HAP-1 (cell line): ENCODE measurements around the gene IL1RAPL1.

Experiments used
- DNase-seq, 2 experiments: peaks; one replicate each; pipeline ENCODE4 v3.0.0-alpha.2; 2016 to 2020; ENCODE audit warnings: low spot score in 2 of 2
- H3K27me3 ChIP-seq: fragments of 250-450 bp; sonication (Bioruptor Pico); 2 replicates; pipeline ENCODE4 v1.5.1; 2020; ENCODE audit warnings: low read depth, mild to moderate bottlenecking, moderate library complexity
- H3K36me3 ChIP-seq: fragments of 250-450 bp; sonication (Bioruptor Pico); replicated peaks from 2 replicates; pipeline ENCODE4 v1.5.1; 2020; ENCODE audit warnings: mild to moderate bottlenecking
- H3K4me1 ChIP-seq: fragments of 250-450 bp; sonication (Bioruptor Pico); 2 replicates; pipeline ENCODE4 v1.5.1; 2020; ENCODE audit warnings: mild to moderate bottlenecking
- H3K4me3 ChIP-seq: fragments of 250-450 bp; sonication (Bioruptor Pico); 2 replicates; pipeline ENCODE4 v1.5.1; 2020; ENCODE audit warnings: mild to moderate bottlenecking, moderate library complexity
- H3K9me3 ChIP-seq: fragments of 250-450 bp; sonication (Bioruptor Pico); 2 replicates; pipeline ENCODE4 v1.5.1; 2020; ENCODE audit warnings: mild to moderate bottlenecking, moderate library complexity
- in situ Hi-C: fragments of 300-500 bp; cut with MboI; formaldehyde crosslinking; loops from 3 replicates; pipeline ENCODE4 v1.14.3; 2020; ENCODE audit warnings: low sequenced_read_pairs, inconsistent platforms, mixed read lengths

The IL1RAPL1 gene

GRCh38 chrX:29148511-29148910, 561.3 kb downstream of the IL1RAPL1 start:
- H3K36me3 ChIP-seq, result no peaks in the 10 kb centered on the region
- in situ Hi-C loops, result no loop called here
- DNase-seq, result no peak

GRCh38 chrX:29155286-29155685, 568.0 kb downstream of the IL1RAPL1 start:
- DNase-seq, result peak in 1 of 2 experiments; percentile 98
- peaks cover 9% of the 10 kb centered on the region for H3K4me1 ChIP-seq
- in situ Hi-C loops, result no loop called here
- H3K9me3 ChIP-seq, result no peaks in the 10 kb centered on the region
- H3K4me3 ChIP-seq, result no peak overlapping the region
- no peaks in the 10 kb centered on the region for H3K27me3 ChIP-seq
- H3K36me3 ChIP-seq, result no peaks in the 10 kb centered on the region

More at GRCh38 chrX:29148511-29148910, 561.3 kb downstream of the IL1RAPL1 start:
- Histone ChIP-seq H3K4me3 (no peak overlapping the region), H3K4me1 (no peaks in the 10 kb centered on the region), H3K9me3 (peaks cover 5% of the 10 kb centered on the region; the same call in 1 of the 2 replicates), H3K27me3 (no peaks in the 10 kb centered on the region)

- Histone ChIP-seq H3K9me3 (no peaks in the 10 kb centered on the region), H3K4me1 (peaks cover 17% of the 10 kb centered on the region), H3K36me3 (no peaks in the 10 kb centered on the region), H3K4me3 (no peak overlapping the region), H3K27me3 (no peaks in the 10 kb centered on the region)
- no peak for DNase-seq
- in situ Hi-C loops, result no loop called here
Observed at GRCh38 chrX:29172880-29173279, 585.6 kb downstream of the IL1RAPL1 start.

- Histone ChIP-seq H3K36me3 (no peaks in the 10 kb centered on the region), H3K4me1 (no peaks in the 10 kb centered on the region; the same call in 1 of the 2 replicates), H3K4me3 (no peak overlapping the region), H3K9me3 (no peaks in the 10 kb centered on the region), H3K27me3 (no peaks in the 10 kb centered on the region)
- no peak for DNase-seq
- in situ Hi-C loops, result no loop called here
Observed at GRCh38 chrX:29187264-29187663, 600.0 kb downstream of the IL1RAPL1 start.

GRCh38 chrX:29196501-29196900, 609.3 kb downstream of the IL1RAPL1 start:
- DNase-seq, result no peak
- Histone ChIP-seq H3K9me3 (no peaks in the 10 kb centered on the region), H3K4me1 (no peaks in the 10 kb centered on the region), H3K4me3 (no peak overlapping the region), H3K36me3 (no peaks in the 10 kb centered on the region), H3K27me3 (no peaks in the 10 kb centered on the region)
- in situ Hi-C loops, result no loop called here

GRCh38 chrX:29215251-29215650, 628.0 kb downstream of the IL1RAPL1 start:
- in situ Hi-C loops, result no loop called here
- H3K4me1 ChIP-seq, result no peaks in the 10 kb centered on the region
- H3K27me3 ChIP-seq, result no peaks in the 10 kb centered on the region
- no peak for DNase-seq
- no peak overlapping the region for H3K4me3 ChIP-seq
- no peaks in the 10 kb centered on the region for H3K9me3 ChIP-seq
- H3K36me3 ChIP-seq, result no peaks in the 10 kb centered on the region

GRCh38 chrX:29225670-29226069, 638.4 kb downstream of the IL1RAPL1 start:
- Histone ChIP-seq H3K36me3 (no peaks in the 10 kb centered on the region), H3K9me3 (no peaks in the 10 kb centered on the region), H3K27me3 (no peaks in the 10 kb centered on the region), H3K4me1 (no peaks in the 10 kb centered on the region), H3K4me3 (no peak overlapping the region)
- in situ Hi-C loops, result no loop called here
- DNase-seq, result no peak

- in situ Hi-C loops, result no loop called here
- Histone ChIP-seq H3K4me3 (no peak overlapping the region), H3K4me1 (peaks cover 6% of the 10 kb centered on the region), H3K27me3 (no peaks in the 10 kb centered on the region), H3K9me3 (no peaks in the 10 kb centered on the region), H3K36me3 (no peaks in the 10 kb centered on the region)
- peak in 1 of 2 experiments; percentile 10 for DNase-seq
Observed at GRCh38 chrX:29229802-29230201, 642.6 kb downstream of the IL1RAPL1 start.

GRCh38 chrX:29231800-29232199, 644.6 kb downstream of the IL1RAPL1 start:
- Histone ChIP-seq H3K27me3 (no peaks in the 10 kb centered on the region), H3K36me3 (no peaks in the 10 kb centered on the region), H3K4me3 (no peak overlapping the region), H3K9me3 (no peaks in the 10 kb centered on the region), H3K4me1 (peaks cover 6% of the 10 kb centered on the region)
- DNase-seq, result peak in 1 of 2 experiments; percentile 49
- in situ Hi-C loops, result no loop called here

- DNase-seq, result no peak
- Histone ChIP-seq H3K4me3 (no peak overlapping the region), H3K27me3 (no peaks in the 10 kb centered on the region), H3K36me3 (no peaks in the 10 kb centered on the region), H3K4me1 (peaks cover 6% of the 10 kb centered on the region), H3K9me3 (no peaks in the 10 kb centered on the region)
- in situ Hi-C loops, result no loop called here
Observed at GRCh38 chrX:29233592-29234183, 646.4 kb downstream of the IL1RAPL1 start.

- DNase-seq, result no peak
- Histone ChIP-seq H3K4me1 (no peaks in the 10 kb centered on the region), H3K9me3 (no peaks in the 10 kb centered on the region), H3K36me3 (no peaks in the 10 kb centered on the region), H3K4me3 (no peak overlapping the region), H3K27me3 (no peaks in the 10 kb centered on the region)
- in situ Hi-C loops, result no loop called here
Observed at GRCh38 chrX:29237972-29238371, 650.7 kb downstream of the IL1RAPL1 start.

- no peak for DNase-seq
- no peaks in the 10 kb centered on the region for H3K4me1 ChIP-seq
- H3K9me3 ChIP-seq, result no peaks in the 10 kb centered on the region
- no peaks in the 10 kb centered on the region for H3K36me3 ChIP-seq
- H3K4me3 ChIP-seq, result no peak overlapping the region
- H3K27me3 ChIP-seq, result no peaks in the 10 kb centered on the region
- in situ Hi-C loops, result no loop called here
Observed at GRCh38 chrX:29241809-29242208, 654.6 kb downstream of the IL1RAPL1 start.

GRCh38 chrX:29242856-29243255, 655.6 kb downstream of the IL1RAPL1 start:
- Histone ChIP-seq H3K27me3 (no peaks in the 10 kb centered on the region), H3K36me3 (no peaks in the 10 kb centered on the region), H3K9me3 (no peaks in the 10 kb centered on the region), H3K4me1 (no peaks in the 10 kb centered on the region), H3K4me3 (no peak overlapping the region)
- DNase-seq, result no peak
- in situ Hi-C loops, result no loop called here

- Histone ChIP-seq H3K36me3 (no peaks in the 10 kb centered on the region), H3K4me1 (no peaks in the 10 kb centered on the region), H3K4me3 (no peak overlapping the region), H3K27me3 (no peaks in the 10 kb centered on the region), H3K9me3 (no peaks in the 10 kb centered on the region)
- no peak for DNase-seq
- in situ Hi-C loops, result no loop called here
Observed at GRCh38 chrX:29243942-29244341, 656.7 kb downstream of the IL1RAPL1 start.

- H3K9me3 ChIP-seq, result no peaks in the 10 kb centered on the region
- H3K27me3 ChIP-seq, result no peaks in the 10 kb centered on the region
- DNase-seq, result no peak
- peaks cover 5% of the 10 kb centered on the region for H3K4me1 ChIP-seq
- H3K36me3 ChIP-seq, result no peaks in the 10 kb centered on the region
- in situ Hi-C loops, result no loop called here
- H3K4me3 ChIP-seq, result no peak overlapping the region
Observed at GRCh38 chrX:29254515-29254914, 667.3 kb downstream of the IL1RAPL1 start.
